ENCODE measurements around the gene HMG20B. TPM values are rescaled to one million over a fixed set of nuclear protein-coding genes. Genes with fewer than 3 reads are reported as not detected.

Gene HMG20B
- polyA plus RNA-seq, 3 donors, result 67.6 to 94.6 (median 91.9) TPM

DNA sequence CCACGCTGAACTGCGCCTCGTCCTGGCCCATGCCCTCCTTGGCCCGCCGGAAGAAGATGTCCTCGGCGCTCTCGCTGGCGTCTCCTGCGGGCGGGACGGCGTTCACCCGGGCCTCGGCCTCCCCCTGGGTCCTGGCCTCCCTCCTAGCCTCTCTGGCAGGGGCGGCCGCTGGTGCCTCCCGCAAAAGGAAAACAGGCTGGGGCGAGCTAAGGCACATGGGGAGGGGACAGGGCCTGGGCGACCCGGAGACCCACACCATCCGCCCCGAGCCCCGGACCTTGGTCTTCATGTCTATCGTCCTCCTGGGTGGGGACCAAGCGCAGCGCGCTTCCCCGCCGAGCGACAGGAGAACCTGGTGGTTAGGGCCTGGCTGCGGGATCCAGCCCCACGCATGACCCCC, 39.6 kb downstream of the HMG20B start:
- no peak for DNase-seq (ENCODE audit: extremely low read depth in 1 of 11, low read depth in 9 of 11, low spot score in 4 of 11)

DNA sequence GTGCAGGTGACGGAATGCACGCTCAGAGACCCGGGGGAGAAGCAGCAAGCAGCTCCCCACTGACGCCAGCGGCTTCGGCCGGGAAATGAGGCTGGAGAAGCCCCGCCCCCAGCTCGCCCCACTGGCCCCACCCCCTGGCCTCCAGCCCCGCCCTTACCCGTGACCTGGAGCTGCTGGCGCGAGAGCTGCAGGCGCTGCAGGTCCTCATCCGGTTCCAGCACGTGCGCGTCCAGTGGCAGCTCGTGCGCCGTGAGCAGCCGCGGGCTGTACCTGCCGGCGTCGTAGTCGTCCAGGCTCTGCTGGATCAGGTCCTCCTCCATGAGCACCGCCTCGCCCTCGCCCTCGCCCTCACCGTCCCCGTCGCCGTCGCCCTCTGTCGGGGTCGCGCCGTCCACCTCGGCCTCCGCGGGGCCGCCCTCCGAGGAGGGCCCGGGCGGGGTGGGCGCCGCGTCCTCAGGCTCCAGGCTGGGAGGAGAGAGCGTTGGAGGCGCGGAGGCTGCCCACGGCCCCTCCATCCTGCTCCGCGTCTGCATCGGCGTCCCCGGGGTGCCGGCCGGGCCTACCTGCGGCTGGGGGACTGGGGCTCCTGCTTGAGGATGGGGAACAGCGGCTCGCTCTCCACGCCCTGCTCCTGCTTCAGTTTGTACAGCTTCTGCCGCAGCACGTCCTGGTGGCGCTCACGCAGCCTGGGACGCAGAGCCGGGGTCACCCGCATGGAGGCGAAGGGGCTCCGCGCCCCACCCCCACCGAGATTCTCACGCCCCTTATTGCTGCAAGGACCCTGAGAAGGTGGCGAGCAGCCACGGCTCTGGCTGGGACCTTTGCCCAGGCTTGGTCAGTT, 40.4 kb downstream of the HMG20B start:
- DNase-seq (ENCODE audit: extremely low read depth in 1 of 11, low read depth in 9 of 11, low spot score in 4 of 11), result no peak

DNA sequence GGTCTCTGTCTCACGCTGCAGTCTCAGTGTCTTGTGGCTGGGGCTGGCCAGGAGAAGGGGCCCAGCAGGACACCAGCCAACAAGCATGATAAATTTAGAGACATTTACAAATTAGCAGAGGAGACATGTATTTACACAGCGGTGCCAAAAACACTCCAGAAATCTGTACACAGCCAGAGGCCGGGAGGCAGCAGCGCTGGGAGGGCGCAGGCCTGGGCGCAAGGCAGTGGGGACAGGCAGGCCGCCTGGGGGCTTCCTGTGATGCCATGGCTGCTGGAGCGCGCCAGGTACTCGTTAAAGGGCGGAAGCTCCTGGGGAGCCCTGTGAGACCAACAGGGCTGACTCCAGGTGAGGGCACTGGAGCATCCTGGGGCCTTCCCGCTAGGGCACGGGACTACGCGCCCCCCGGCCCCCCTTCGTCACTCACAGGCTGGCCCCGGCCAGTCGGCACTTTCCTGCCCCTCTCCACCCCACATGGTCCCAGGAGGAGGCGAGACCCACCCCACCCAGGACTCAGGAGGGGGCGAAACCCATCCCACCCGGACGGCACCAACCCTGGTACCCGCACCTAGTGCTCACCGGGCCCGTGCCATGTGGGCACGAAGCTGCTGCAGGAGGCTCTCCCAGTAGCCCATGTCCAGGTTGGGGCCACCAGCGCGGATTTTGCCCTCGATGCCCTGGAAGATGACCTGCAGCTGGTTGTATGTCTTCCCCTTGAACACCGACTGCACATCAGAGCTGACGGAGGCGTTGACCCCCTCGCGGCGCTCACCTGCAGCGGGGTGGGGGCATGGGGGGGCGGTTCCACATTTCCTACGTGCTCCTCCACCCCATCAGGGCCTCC, 41.3 kb downstream of the HMG20B start:
- DNase-seq (ENCODE audit: extremely low read depth in 1 of 11, low read depth in 9 of 11, low spot score in 4 of 11), result no peak

DNA sequence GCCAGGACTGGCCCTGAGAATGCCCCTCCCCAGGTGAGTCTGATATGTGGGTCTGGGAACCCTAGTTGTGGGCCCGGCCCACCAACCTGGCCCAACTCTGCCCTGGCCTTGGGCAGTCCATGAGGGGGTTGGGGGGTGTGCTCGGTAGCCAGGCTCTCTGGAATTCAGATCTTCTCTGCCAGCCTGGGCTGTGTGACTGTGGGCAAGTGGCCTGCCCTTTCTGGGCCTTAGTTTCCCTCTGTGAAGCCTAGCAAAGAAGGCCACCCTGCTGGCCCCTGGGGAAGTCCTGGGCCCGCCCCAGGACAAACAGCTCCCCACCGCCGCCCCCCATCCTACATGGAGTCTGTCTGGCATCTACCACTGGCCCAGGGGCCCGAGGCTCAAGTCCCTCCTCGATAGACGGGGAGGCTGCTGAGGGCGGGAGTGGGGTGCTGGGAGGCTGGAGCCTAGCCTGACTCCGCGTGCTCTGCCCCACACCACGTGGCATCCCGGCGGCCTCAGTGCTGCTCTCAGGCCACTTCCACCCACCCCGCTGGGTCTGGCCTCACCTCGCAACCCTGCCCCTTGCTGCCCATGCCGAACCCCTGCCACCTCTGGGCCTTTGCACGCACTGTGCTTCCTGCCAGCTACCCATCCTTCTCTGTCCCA, 42.2 kb downstream of the HMG20B start:
- DNase-seq (ENCODE audit: extremely low read depth in 1 of 11, low read depth in 9 of 11, low spot score in 4 of 11), result no peak

DNA sequence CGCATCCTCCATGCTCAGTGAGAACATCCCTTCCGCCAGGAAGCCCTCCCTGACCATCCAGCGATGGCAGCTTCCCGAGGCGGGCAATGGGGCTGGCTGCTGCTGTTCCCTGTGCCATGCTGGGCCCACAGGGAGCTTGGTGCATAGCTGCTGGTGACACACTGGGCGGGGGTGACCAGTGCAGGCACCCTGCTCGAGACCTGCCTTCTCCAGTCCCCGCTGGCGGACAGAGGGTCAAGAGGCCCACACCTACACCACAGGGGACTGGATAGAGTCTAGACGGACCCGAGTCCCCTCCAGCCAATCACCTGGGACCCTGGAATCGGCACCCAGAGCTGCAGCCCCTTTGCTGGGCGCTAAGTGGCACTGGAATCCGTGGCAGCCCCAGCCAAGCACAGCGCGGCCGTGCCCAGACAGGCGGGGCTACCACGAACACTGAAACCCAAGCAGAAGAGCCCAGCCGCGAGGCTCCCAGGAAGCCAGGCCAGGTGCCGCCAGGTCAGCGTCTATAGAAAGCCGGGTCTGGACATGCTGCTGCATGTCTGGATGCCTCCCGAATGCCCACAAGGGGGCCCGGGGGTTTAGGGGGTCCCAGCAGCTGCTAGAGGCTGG, 42.9 kb downstream of the HMG20B start:
- no peak for DNase-seq (ENCODE audit: extremely low read depth in 1 of 11, low read depth in 9 of 11, low spot score in 4 of 11)

DNA sequence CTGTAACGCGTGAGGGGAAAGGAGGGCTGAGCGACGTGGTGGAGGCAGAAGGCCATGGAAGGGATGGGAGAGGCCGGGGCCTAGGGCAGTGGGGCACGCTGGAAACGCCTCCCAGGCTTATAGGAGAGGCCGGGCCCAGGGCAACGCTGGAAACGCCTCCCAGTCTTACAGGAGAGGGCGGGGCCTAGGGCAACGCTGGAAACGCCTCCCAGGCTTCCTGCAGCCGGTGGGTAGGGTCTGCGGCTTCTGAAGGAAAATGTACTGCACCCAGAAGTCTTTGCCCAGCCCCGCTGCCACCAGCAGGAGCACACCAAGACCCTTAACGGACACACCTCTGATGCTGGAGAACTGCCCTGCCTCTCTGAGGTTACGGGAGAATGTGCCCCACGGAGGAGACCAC, 44.7 kb downstream of the HMG20B start:
- DNase-seq (ENCODE audit: extremely low read depth in 1 of 11, low read depth in 9 of 11, low spot score in 4 of 11), result no peak

DNA sequence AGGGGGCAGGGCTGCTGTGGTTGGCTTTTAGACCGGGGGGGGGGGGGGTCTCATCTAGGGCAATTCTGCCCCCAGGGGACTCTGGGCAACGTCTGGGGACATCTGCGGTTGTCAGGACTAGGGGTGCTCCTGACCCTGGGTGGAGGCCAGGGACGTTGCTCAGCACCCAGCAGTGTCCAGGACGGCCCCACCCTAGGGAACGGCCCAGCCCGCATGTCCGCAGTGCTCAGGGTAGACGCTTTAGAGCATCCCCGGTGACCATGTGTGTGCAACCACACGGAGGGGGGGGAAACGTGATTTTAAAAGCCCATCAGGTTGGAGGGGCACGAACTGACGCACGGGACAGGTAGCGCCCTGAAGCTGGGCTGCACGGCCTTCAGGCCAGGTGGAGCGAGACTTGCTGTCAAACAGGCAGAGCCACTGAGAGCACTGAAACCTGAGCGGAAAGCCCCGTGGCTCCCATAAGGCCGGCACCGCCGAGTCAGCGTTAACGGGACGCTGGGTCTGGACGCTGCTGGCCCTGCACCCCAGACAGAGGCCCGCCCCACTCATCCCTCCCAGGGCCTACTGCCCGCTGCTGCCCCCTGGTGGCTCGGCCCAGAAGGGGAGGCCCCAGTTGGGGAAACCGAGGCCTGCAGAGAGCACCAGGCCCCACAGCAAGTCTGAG, 45.5 kb downstream of the HMG20B start:
- DNase-seq (ENCODE audit: extremely low read depth in 1 of 11, low read depth in 9 of 11, low spot score in 4 of 11), result peak in 1 of 11 donors; percentile 13

DNA sequence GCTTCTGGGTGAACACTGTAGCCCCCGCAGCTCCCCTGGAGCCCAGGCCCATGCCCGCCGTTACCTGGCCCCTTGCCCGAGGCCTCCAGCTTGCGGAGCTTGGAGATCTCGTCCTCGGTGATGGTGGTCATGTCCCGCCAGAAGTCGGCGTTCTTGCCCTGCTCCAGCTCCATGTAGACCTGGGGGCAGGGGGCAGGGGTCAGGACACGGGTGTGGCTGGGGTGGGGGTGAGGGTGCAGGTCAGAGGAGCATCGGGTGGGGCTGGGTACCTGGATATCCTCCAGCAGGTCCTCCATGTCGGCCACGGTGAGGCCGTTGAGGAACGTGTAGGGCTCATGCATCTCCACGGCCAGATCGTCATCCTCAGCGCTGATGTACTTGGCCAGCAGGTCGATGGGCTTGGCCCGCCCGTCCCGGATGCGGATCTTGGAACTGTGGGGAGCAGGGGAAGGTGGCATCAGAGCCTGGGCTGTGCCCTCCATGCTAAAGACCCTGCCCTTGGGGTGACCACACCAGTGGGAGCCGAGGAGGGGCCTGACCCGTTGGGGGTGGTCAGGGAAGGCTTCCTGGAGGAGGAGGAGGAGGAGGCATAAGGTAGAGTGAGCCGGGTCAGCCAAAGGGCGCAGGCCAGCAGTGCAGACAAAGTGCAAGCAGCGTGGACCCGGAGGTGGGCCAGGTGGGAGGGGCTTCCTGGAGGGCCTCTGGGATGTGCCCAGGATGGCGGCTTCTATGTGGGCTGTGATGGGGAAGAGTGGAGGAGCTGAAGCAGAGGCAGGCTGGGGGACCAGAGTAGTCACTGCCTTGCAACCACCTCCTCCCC, 46.3 kb downstream of the HMG20B start:
- DNase-seq (ENCODE audit: extremely low read depth in 1 of 11, low read depth in 9 of 11, low spot score in 4 of 11), result no peak

DNA sequence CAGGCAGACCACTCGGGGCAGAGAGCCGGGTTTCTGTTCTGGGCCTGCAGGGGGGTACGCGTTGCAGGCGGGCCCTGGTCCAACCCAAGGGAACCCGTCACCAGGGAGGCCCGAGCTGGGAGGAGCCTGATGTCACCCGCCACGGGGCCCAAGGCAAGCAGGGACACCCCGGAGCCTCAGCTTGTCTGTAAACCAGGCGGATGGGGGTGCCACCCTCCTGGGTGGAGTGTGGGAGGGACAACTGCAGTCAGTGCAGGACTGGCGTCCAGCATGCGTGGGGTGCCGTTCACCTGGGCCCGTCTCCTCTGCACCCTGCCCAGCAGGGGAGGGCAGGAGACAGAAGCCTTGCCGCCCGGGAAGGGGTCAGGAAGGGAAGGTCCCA, 46.9 kb downstream of the HMG20B start:
- no peak for DNase-seq (ENCODE audit: extremely low read depth in 1 of 11, low read depth in 9 of 11, low spot score in 4 of 11)

DNA sequence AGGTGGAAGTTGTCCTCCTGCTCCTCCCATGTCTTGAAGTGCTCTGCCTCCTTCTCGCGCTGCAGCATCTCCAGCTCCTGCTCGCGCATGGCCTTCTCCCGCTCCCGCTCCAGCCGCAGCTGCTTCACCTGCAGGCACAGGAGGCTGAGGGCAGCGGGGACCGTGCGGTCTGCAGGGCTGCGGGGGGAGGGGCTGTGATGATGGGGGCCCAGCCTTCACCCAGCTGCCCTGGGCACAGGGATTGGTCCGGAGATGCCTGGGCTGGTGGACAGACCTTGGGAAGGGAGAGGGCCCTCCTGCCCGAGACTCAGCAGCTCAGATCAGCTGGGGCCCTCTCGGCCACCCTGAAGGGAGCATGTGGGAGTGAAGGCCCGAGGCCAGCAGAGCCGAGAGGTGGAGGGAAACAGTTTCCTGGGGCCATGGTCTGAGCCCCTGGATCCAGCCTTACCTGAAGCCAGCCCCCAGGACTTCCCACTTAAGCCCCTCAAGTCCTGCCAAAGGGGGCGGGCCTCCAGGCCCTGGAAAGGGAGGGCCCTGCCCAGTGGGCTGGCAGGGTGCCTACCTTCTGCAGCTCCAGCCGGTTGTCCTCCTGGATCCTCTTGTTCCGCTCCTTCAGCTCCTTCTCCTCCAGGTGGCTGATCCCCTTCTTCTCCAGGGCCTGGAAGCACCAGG, 47.5 kb downstream of the HMG20B start:
- no peak for DNase-seq (ENCODE audit: extremely low read depth in 1 of 11, low read depth in 9 of 11, low spot score in 4 of 11)

DNA sequence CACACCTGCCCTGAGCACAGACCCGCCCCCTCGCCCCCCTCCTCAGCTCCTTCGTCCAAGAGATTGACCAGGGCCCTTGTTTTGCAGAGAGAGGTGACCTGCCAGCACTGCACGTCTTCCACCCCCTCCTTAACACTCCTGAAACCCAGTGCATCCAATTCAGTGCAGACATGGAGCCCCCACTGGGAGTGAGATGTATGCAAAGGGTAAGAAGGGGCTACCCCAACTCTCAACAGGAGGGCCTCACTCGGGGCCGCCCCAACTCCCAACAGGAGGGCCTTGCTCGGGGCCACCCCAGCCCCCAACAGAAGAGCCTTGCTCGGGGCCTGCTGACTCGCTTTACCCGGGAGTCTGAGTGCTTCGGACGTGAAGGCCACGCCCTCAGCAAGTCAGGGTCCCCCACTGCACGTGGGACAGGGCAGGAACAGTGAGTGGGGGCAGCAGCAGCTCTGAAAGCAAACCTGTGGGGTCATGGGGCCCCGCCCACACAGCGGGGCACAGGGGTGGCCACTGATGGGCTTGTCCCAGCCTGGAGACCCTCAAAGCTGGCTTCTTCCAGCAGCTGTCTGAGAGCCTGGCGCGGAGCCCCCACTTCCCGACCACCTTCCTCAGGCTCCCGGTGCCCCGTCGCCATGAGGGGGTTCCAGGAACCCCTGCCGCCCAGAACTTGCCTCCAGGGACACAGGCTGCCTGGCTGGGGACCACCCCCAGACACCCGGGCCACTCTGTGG, 48.2 kb downstream of the HMG20B start:
- DNase-seq (ENCODE audit: extremely low read depth in 1 of 11, low read depth in 9 of 11, low spot score in 4 of 11), result no peak

DNA sequence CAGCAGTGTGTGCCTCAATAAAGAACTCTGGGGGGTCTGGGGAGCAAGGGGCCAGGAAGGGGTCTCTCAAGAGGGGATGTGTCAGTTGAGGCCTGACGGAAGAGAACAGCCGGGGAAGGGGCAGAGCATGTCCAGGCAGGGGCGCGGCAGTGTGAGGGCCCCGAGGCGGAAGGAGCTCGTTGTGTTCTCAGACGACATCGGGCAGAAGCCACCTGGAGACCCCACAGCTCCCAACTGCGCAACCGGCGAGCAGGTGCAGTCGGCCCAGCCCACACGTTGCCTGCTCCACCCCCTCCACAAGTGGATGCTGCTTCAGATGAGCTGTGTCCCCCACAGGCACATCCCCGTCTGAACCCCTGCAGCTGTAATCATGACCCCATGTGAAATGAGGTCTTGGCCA, 48.9 kb downstream of the HMG20B start:
- no peak for DNase-seq (ENCODE audit: extremely low read depth in 1 of 11, low read depth in 9 of 11, low spot score in 4 of 11)

DNA sequence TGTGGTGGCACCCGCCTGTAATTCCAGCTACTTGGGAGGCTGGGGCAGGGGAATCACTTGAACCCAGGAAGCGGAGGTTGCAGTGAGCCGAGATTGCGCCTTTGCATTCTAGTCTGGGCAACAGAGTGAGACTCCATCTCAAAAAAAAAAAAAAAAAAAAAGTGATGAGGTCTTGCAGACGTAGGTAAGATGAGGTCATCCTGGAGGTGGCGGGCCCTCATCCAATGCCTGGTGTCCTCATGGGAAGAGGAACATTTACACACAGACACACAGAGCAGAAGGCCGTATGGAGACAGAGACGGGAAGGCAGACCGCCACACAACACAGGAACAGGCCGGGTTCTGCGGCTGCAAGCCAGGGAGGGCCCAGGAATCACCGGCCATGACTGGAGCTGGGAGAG, 49.5 kb downstream of the HMG20B start:
- no peak for DNase-seq (ENCODE audit: extremely low read depth in 1 of 11, low read depth in 9 of 11, low spot score in 4 of 11)

DNA sequence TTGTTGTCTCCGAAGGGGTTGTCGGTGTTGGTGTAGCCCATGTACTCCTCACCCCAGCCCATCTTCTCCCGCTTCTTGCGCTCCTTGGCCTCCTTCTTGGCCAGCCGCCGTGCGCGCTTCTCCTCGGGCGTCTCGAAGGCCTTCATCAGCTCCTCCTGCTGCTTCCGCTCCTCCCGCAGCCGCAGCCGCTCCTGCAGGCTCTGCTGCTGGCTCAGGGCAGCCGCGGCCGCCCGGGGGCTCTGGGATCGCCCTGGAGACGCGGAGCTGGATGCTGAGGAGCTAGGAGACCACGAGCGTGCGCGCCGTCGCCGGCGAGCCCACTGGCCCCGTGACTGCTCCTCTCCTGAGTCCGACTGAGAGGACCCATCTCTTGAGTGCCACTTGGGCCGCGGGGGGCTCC, 51.0 kb downstream of the HMG20B start:
- no peak for DNase-seq (ENCODE audit: extremely low read depth in 1 of 11, low read depth in 9 of 11, low spot score in 4 of 11)

DNA sequence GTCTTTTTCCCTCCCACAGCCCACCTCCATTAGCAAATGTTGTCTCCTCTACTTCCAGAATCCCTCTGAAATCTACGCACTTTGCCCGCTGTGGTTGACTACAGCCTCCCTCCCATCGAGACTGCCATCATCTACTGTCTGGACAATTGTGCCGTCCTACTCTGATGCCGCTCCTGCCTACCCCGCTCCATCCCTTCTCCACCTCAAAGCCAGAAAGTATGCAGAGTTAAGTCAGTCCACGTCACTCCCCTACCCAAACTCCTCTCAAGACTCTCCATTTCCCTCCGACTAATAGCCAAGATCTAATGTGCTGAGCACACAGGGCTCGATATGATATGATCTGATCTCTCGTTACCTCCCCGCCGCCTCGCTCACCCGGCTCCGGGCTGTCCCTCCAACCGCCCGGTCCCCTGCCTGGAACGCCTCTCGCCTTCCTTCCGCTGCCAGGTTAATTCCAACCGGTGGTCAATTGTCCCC, 53.3 kb downstream of the HMG20B start:
- DNase-seq (ENCODE audit: extremely low read depth in 1 of 11, low read depth in 9 of 11, low spot score in 4 of 11), result no peak

DNA sequence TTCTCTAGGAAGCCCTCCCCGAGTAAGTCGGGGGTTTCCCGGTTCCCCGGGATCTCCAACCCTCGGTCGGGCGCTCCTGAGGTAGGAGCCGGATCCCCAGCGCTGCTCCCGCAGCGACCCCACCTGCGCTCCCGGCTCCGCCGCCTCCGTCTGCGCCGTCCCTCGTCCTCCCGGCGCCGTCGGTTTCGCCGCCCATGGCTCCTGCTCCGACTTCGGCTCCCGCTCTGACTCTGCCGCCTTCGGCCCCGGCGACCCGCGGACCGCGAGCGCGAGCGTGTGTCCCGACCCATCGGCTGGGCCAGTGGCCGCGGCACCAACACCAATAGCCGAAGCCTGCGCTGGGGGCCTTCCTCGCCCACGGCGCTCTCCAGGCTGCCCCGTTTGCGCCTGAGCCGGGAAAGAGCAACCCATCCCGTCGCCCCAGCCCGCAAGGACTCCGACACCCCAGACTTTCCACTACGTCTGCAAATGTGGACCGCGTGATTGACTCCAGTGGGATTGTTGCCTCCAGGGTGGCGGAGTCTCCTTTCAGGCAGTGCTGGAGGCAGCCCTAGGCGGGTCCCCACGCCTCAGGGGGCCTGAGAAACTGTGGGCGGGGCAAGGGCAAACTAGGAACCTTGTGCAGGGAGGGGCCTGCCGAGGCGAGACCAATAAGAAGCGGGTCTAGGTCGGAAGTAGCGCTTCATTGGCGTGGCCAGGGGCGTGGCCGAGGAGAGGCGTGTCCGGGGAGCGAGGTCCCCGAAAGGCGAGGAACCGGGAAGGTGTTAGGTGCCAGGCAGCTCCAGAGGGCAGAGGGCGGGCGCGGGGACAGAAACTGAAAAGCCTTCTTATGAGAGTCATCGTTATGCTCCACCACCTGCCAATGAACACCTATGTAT, 54.0 kb downstream of the HMG20B start, which contains the start of gene CACTIN:
Gene CACTIN (minus strand): TSS at position 318 of the 878 bp plus-strand sequence. CDS start 28 bp downstream, at position 290.
- DNase-seq (ENCODE audit: extremely low read depth in 1 of 11, low read depth in 9 of 11, low spot score in 4 of 11), result peak; percentile 88 to 98 (median 96)
